ENCODE data around the gene PROK1.

PROK1 gene

GRCh38 chr1:110489973-110490542, 39.1 kb downstream of the PROK1 start:
- Histone ChIP-seq H2AK5ac (ENCODE audit: low read length, severe bottlenecking) (no peak overlapping the region), H3K27me3 (ENCODE audit: control insufficient read depth in 1 of 2, insufficient read depth in 1 of 2, low read length in 2 of 2) (peaks cover 3 to 46% of the 10 kb centered on the region in 2 experiments), H3K79me1 (replicated peaks; ENCODE audit: low read length, poor library complexity, severe bottlenecking) (no peaks in the 10 kb centered on the region), H3K4me1 (ENCODE audit: control insufficient read depth, insufficient read depth, low read depth, low read length) (no peaks in the 10 kb centered on the region), H3K4me3 (ENCODE audit: insufficient read depth in 1 of 2, low read depth in 1 of 2, low read length in 2 of 2) (no peak overlapping the region), H3K4ac (ENCODE audit: low read depth in 1 of 2, low read length in 2 of 2) (no peak overlapping the region), H3K27ac (ENCODE audit: low read length, poor library complexity, severe bottlenecking) (no peak overlapping the region), H2BK5ac (ENCODE audit: low read depth, low read length, poor library complexity, severe bottlenecking) (no peak overlapping the region), H3K18ac (ENCODE audit: low read depth in 1 of 2, low read length in 2 of 2) (no peak overlapping the region), H3K36me3 (ENCODE audit: control insufficient read depth in 1 of 2, insufficient read depth in 2 of 2, low read depth in 1 of 2, low read length in 2 of 2) (no peaks in the 10 kb centered on the region), H3K4me2 (ENCODE audit: low read length, poor library complexity, severe bottlenecking) (no peak overlapping the region), H4K8ac (ENCODE audit: low read length) (no peak overlapping the region), H3K23ac (ENCODE audit: low read length in 2 of 2) (no peak overlapping the region), H2BK15ac (ENCODE audit: low read depth, poor library complexity, severe bottlenecking) (no peak overlapping the region), H3K9ac (ENCODE audit: low read length) (no peak overlapping the region), H4K91ac (ENCODE audit: low read length) (no peak overlapping the region), H2AFZ (ENCODE audit: low read depth, low read length) (no peak overlapping the region), H3K9me3 (ENCODE audit: control insufficient read depth, low read length) (no peaks in the 10 kb centered on the region), H2BK120ac (ENCODE audit: low read depth, low read length) (no peak overlapping the region), H2BK12ac (ENCODE audit: low read length in 2 of 2) (no peak overlapping the region), H3K14ac (ENCODE audit: low read length in 2 of 2) (no peak overlapping the region)
- DNase-seq: no peak
- WGBS: 89% methylated on average over 12 of the region's 14 CpGs

- Histone ChIP-seq H3K9ac (ENCODE audit: low read length) (no peak overlapping the region), H3K9me3 (ENCODE audit: control insufficient read depth, low read length) (no peaks in the 10 kb centered on the region), H4K91ac (ENCODE audit: low read length) (no peak overlapping the region), H2AK5ac (ENCODE audit: low read length, severe bottlenecking) (no peak overlapping the region), H2BK15ac (ENCODE audit: low read depth, poor library complexity, severe bottlenecking) (no peak overlapping the region), H3K79me1 (replicated peaks; ENCODE audit: low read length, poor library complexity, severe bottlenecking) (no peaks in the 10 kb centered on the region), H3K36me3 (ENCODE audit: control insufficient read depth in 1 of 2, insufficient read depth in 2 of 2, low read depth in 1 of 2, low read length in 2 of 2) (no peaks in the 10 kb centered on the region), H3K23ac (ENCODE audit: low read length in 2 of 2) (no peak overlapping the region), H3K27ac (ENCODE audit: low read length, poor library complexity, severe bottlenecking) (no peak overlapping the region), H3K18ac (ENCODE audit: low read depth in 1 of 2, low read length in 2 of 2) (no peak overlapping the region), H2BK120ac (ENCODE audit: low read depth, low read length) (no peak overlapping the region), H3K14ac (ENCODE audit: low read length in 2 of 2) (no peak overlapping the region), H3K4me3 (ENCODE audit: insufficient read depth in 1 of 2, low read depth in 1 of 2, low read length in 2 of 2) (no peak overlapping the region), H4K8ac (ENCODE audit: low read length) (no peak overlapping the region), H3K4me2 (ENCODE audit: low read length, poor library complexity, severe bottlenecking) (no peak overlapping the region), H3K4ac (ENCODE audit: low read depth in 1 of 2, low read length in 2 of 2) (no peak overlapping the region), H3K4me1 (ENCODE audit: control insufficient read depth, insufficient read depth, low read depth, low read length) (no peaks in the 10 kb centered on the region), H2AFZ (ENCODE audit: low read depth, low read length) (no peak overlapping the region), H2BK5ac (ENCODE audit: low read depth, low read length, poor library complexity, severe bottlenecking) (no peak overlapping the region), H3K27me3 (ENCODE audit: control insufficient read depth in 1 of 2, insufficient read depth in 1 of 2, low read length in 2 of 2) (peaks cover 3 to 43% of the 10 kb centered on the region in 2 experiments), H2BK12ac (ENCODE audit: low read length in 2 of 2) (no peak overlapping the region)
- DNase-seq: no peak
- 82% methylated on average over 11 of the region's 11 CpGs for WGBS
Measured at GRCh38 chr1:110490791-110491451, 40.0 kb downstream of the PROK1 start.

GRCh38 chr1:110492573-110492972, 41.6 kb downstream of the PROK1 start:
- Histone ChIP-seq H3K4me2 (ENCODE audit: low read length, poor library complexity, severe bottlenecking) (no peak overlapping the region), H3K9me3 (ENCODE audit: control insufficient read depth, low read length) (no peaks in the 10 kb centered on the region)

GRCh38 chr1:110493059-110493699, 42.2 kb downstream of the PROK1 start:
- H3K9ac ChIP-seq (ENCODE audit: low read length): no peak overlapping the region
- H3K27me3 ChIP-seq (ENCODE audit: control insufficient read depth in 1 of 2, insufficient read depth in 1 of 2, low read length in 2 of 2): peaks cover 12 to 28% of the 10 kb centered on the region in 2 experiments
- no peak overlapping the region for H4K91ac ChIP-seq (ENCODE audit: low read length)
- H2AFZ ChIP-seq (ENCODE audit: low read depth, low read length): no peak overlapping the region
- no peak overlapping the region for H3K23ac ChIP-seq (ENCODE audit: low read length in 2 of 2)
- WGBS: 90% methylated on average over 5 of the region's 5 CpGs
- no peaks in the 10 kb centered on the region for H3K9me3 ChIP-seq (ENCODE audit: control insufficient read depth, low read length)
- no peak overlapping the region for H2AK5ac ChIP-seq (ENCODE audit: low read length, severe bottlenecking)
- no peaks in the 10 kb centered on the region for H3K79me1 ChIP-seq (replicated peaks; ENCODE audit: low read length, poor library complexity, severe bottlenecking)
- H4K8ac ChIP-seq (ENCODE audit: low read length): no peak overlapping the region
- H3K36me3 ChIP-seq (ENCODE audit: control insufficient read depth in 1 of 2, insufficient read depth in 2 of 2, low read depth in 1 of 2, low read length in 2 of 2): no peaks in the 10 kb centered on the region
- H2BK120ac ChIP-seq (ENCODE audit: low read depth, low read length): no peak overlapping the region
- no peak overlapping the region for H3K14ac ChIP-seq (ENCODE audit: low read length in 2 of 2)
- H2BK12ac ChIP-seq (ENCODE audit: low read length in 2 of 2): no peak overlapping the region
- H3K4me1 ChIP-seq (ENCODE audit: control insufficient read depth, insufficient read depth, low read depth, low read length): no peaks in the 10 kb centered on the region
- H2BK5ac ChIP-seq (ENCODE audit: low read depth, low read length, poor library complexity, severe bottlenecking): no peak overlapping the region
- DNase-seq: no peak
- H3K18ac ChIP-seq (ENCODE audit: low read depth in 1 of 2, low read length in 2 of 2): no peak overlapping the region
- no peak overlapping the region for H3K4me3 ChIP-seq (ENCODE audit: insufficient read depth in 1 of 2, low read depth in 1 of 2, low read length in 2 of 2)
- no peak overlapping the region for H2BK15ac ChIP-seq (ENCODE audit: low read depth, poor library complexity, severe bottlenecking)
- no peak overlapping the region for H3K4me2 ChIP-seq (ENCODE audit: low read length, poor library complexity, severe bottlenecking)
- H3K27ac ChIP-seq (ENCODE audit: low read length, poor library complexity, severe bottlenecking): no peak overlapping the region
- H3K4ac ChIP-seq (ENCODE audit: low read depth in 1 of 2, low read length in 2 of 2): no peak overlapping the region

More at GRCh38 chr1:110492573-110492972, 41.6 kb downstream of the PROK1 start:
- H2BK120ac ChIP-seq (ENCODE audit: low read depth, low read length): no peak overlapping the region
- no peak overlapping the region for H3K27ac ChIP-seq (ENCODE audit: low read length, poor library complexity, severe bottlenecking)
- no peak overlapping the region for H3K4me3 ChIP-seq (ENCODE audit: insufficient read depth in 1 of 2, low read depth in 1 of 2, low read length in 2 of 2)
- no peaks in the 10 kb centered on the region for H3K79me1 ChIP-seq (replicated peaks; ENCODE audit: low read length, poor library complexity, severe bottlenecking)
- no peak overlapping the region for H4K8ac ChIP-seq (ENCODE audit: low read length)
- H4K91ac ChIP-seq (ENCODE audit: low read length): no peak overlapping the region
- H2AK5ac ChIP-seq (ENCODE audit: low read length, severe bottlenecking): no peak overlapping the region
- DNase-seq: no peak
- WGBS: 85% methylated on average over 7 of the region's 7 CpGs
- H2BK12ac ChIP-seq (ENCODE audit: low read length in 2 of 2): no peak overlapping the region
- H2AFZ ChIP-seq (ENCODE audit: low read depth, low read length): no peak overlapping the region
- no peak overlapping the region for H3K14ac ChIP-seq (ENCODE audit: low read length in 2 of 2)
- H3K9ac ChIP-seq (ENCODE audit: low read length): no peak overlapping the region
- no peak overlapping the region for H2BK5ac ChIP-seq (ENCODE audit: low read depth, low read length, poor library complexity, severe bottlenecking)
- H3K23ac ChIP-seq (ENCODE audit: low read length in 2 of 2): no peak overlapping the region
- H3K27me3 ChIP-seq (ENCODE audit: control insufficient read depth in 1 of 2, insufficient read depth in 1 of 2, low read length in 2 of 2): peaks cover 6 to 29% of the 10 kb centered on the region in 2 experiments
- H3K4me1 ChIP-seq (ENCODE audit: control insufficient read depth, insufficient read depth, low read depth, low read length): no peaks in the 10 kb centered on the region
- H3K18ac ChIP-seq (ENCODE audit: low read depth in 1 of 2, low read length in 2 of 2): no peak overlapping the region
- no peaks in the 10 kb centered on the region for H3K36me3 ChIP-seq (ENCODE audit: control insufficient read depth in 1 of 2, insufficient read depth in 2 of 2, low read depth in 1 of 2, low read length in 2 of 2)
- H3K4ac ChIP-seq (ENCODE audit: low read depth in 1 of 2, low read length in 2 of 2): no peak overlapping the region
- H2BK15ac ChIP-seq (ENCODE audit: low read depth, poor library complexity, severe bottlenecking): no peak overlapping the region
